Gastroesophageal sphincter (tissue), 4 donors: ENCODE results near the gene YIPF2. TPM values are rescaled to one million over a fixed set of nuclear protein-coding genes. Genes with fewer than 3 reads are reported as not detected.

Source experiments
- ATAC-seq: fragments of 150-250 bp; one replicate; pipeline ENCODE4 v1.9.1; 2016; ENCODE audit warnings: mild to moderate bottlenecking, moderate library complexity
- H3K27ac ChIP-seq, 4 donors: fragments of 200-600 bp; sonication (generic) in 3 of 4; 1 replicate in 3 of 4; 2 replicates in 1 of 4; pipeline ENCODE4 v1.5.1; 2016 to 2019
- H3K27me3 ChIP-seq: fragments of 200-600 bp; sonication (generic); one replicate; pipeline ENCODE4 v1.5.1; 2019
- H3K36me3 ChIP-seq, 2 donors: fragments of 200-600 bp; sonication (generic); one replicate each; pipeline ENCODE4 v1.5.1; 2019; ENCODE audit warnings: control low read depth in 1 of 2
- H3K4me1 ChIP-seq, 3 donors: fragments of 200-600 bp; sonication (generic); 1 replicate in 2 of 3; 2 replicates in 1 of 3; pipeline ENCODE4 v1.5.1; 2016 to 2019; ENCODE audit warnings: control low read depth in 2 of 3
- H3K4me3 ChIP-seq, 2 donors: fragments of 200-600 bp; sonication (generic); one replicate each; pipeline ENCODE4 v1.5.1; 2019; ENCODE audit warnings: mild to moderate bottlenecking in 1 of 2, moderate library complexity in 1 of 2
- H3K9me3 ChIP-seq, 3 donors: fragments of 200-600 bp; sonication (generic); one replicate each; pipeline ENCODE4 v1.5.1; 2017 to 2019; ENCODE audit warnings: control low read depth in 2 of 3
- EP300 ChIP-seq: sonication (generic); formaldehyde crosslinking; IDR thresholded peaks from one replicate; pipeline ENCODE4 v1.6.1; 2017; ENCODE audit warnings: antibody characterized with exemption, mild to moderate bottlenecking
- POLR2A ChIP-seq, 2 donors: fragments of 450-650 bp; IDR thresholded peaks; one replicate each; pipeline ENCODE4 v1.6.1; 2017; ENCODE audit warnings: antibody characterized with exemption in 2 of 2, mild to moderate bottlenecking in 2 of 2, moderate library complexity in 1 of 2
- POLR2AphosphoS5 ChIP-seq: sonication (generic); formaldehyde crosslinking; IDR thresholded peaks from one replicate; pipeline ENCODE4 v1.6.1; 2017; ENCODE audit warnings: antibody characterized with exemption
- WGBS, 2 donors: methylation state at CpG; one replicate each; pipeline ENCODE4 v1.1.5; 2018; ENCODE audit warnings: low coverage in 1 of 2; 5-methylcytosine and 5-hydroxymethylcytosine counted together
- total RNA-seq, 4 donors: library from RNA; depleted of rRNA; stranded (reverse); fragments of >200 nt; gene quantifications; one replicate each; pipeline ENCODE4 v1.1.0, GENCODE V29; 2016
- TF ChIP-seq, protein P1 (sequence below), 4 experiments: fragments of 200-600 bp in 2 of 4; fragments of 450-650 bp in 2 of 4; sonication (generic) in 1 of 4; IDR thresholded peaks; one replicate each; pipeline ENCODE4 v1.5.1; 2017 to 2019; ENCODE audit warnings: antibody characterized with exemption in 4 of 4, mild to moderate bottlenecking in 2 of 4, moderate library complexity in 2 of 4

YIPF2 gene
- total RNA-seq, result 10 to 100 TPM; 25.5 to 47.8 (median 28.1) TPM

- Histone ChIP-seq H3K4me1 (peaks cover 2 to 45% (median 16%) of the 10 kb centered on the region in 3 donors), H3K36me3 (peaks cover 0 to 53% of the 10 kb centered on the region in 2 donors), H3K27me3 (no peaks in the 10 kb centered on the region), H3K4me3 (peak within 1 kb of the TSS; percentile 69 to 99), H3K27ac (peak within 1 kb of the TSS; percentile 58 to 89 (median 88)), H3K9me3 (no peaks in the 10 kb centered on the region)
- WGBS, 2 donors, result 0% methylated on average over 2 to 15 of the region's 96 CpGs
- ATAC-seq, result peak; percentile 98
- peak in 1 of 2 donors; percentile 55 for TF ChIP-seq POLR2A (IDR thresholded peaks at IDR 0.05)
- TF ChIP-seq EP300, result no peak
- peak; percentile 63 for TF ChIP-seq POLR2AphosphoS5
- TF ChIP-seq, protein P1, sequence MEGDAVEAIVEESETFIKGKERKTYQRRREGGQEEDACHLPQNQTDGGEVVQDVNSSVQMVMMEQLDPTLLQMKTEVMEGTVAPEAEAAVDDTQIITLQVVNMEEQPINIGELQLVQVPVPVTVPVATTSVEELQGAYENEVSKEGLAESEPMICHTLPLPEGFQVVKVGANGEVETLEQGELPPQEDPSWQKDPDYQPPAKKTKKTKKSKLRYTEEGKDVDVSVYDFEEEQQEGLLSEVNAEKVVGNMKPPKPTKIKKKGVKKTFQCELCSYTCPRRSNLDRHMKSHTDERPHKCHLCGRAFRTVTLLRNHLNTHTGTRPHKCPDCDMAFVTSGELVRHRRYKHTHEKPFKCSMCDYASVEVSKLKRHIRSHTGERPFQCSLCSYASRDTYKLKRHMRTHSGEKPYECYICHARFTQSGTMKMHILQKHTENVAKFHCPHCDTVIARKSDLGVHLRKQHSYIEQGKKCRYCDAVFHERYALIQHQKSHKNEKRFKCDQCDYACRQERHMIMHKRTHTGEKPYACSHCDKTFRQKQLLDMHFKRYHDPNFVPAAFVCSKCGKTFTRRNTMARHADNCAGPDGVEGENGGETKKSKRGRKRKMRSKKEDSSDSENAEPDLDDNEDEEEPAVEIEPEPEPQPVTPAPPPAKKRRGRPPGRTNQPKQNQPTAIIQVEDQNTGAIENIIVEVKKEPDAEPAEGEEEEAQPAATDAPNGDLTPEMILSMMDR (IDR thresholded peaks at IDR 0.05), result peak in 2 of 4 experiments; percentile 7 to 27
Observed at GRCh38 chr19:10928563-10929401, at the start of gene YIPF2, which contains the start of gene TIMM29. Gene YIPF2, minus strand, starts transcription at chr19:10928639. Its CDS starts 229 bp downstream, at chr19:10928410. Gene TIMM29, plus strand, starts transcription at chr19:10928811. Its CDS starts 12 bp downstream, at chr19:10928823.

DNA sequence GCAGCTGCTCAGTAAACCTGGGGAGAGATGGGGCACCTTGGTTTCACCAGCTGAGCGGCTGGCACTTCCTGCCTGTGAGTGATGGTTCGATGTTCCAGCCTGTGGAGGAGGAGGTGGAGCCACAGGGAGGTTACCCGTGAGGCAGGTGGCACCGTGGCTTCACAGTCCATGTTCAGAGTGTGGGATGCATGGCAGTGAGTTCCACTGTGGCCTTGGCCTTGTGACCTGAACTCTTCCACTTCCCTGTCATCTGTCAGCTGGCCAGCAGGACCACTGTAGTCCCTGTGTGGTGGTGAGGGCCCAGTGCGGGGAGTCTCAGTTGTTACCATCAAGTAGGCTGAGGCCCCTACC, 49.3 kb upstream of the YIPF2 start:
- Histone ChIP-seq H3K4me3 (no peak overlapping the region), H3K36me3 (no peaks in the 10 kb centered on the region), H3K4me1 (peaks cover 0 to 66% (median 24%) of the 10 kb centered on the region in 3 donors), H3K27ac (peak overlapping the region in 2 of 4 donors; percentile 74 to 78), H3K27me3 (no peaks in the 10 kb centered on the region), H3K9me3 (no peaks in the 10 kb centered on the region)
- WGBS, 2 donors, result no CpG with 5 or more reads among the region's 5 CpGs
- no peak for ATAC-seq
- TF ChIP-seq EP300 (no peak), POLR2A (IDR thresholded peaks at IDR 0.05) (no peak), POLR2AphosphoS5 (no peak)
- TF ChIP-seq, protein P1 (IDR thresholded peaks at IDR 0.05), result no peak

DNA sequence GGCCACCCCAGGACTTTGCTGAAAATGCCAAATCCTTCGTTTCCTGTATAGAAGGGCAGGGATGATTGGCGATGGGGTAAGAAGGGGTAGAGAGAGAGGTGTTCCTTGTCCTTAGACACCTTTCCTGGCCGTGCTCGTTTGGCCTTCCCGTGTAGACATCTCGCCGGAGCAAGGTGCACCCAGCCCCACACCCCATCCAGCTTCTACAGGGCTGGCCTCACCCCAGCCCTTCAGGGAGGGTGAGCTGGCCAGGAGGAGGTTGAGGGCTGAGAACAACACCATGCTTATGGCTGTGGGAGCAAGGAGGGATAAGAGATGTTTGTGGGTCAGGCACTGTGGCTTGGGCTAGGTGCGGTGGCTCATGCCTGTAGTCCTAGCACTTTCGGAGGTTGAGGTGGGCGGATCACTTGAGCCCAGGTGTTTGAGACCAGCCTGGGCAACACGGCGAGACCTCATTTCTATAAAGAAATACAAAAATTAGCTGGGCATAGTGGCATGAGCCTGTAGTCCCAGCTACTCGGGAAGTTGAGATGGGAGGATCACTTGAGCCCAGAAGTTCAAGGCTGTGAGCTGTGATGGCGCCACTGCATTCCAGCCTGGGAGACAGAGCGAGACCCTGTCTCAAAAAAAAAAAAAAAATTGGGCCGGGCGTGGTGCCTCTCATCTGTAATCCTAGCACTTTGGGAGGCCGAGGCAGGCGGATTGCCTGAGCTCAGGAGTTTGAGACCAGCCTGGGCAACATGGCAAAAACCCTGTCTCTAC, 47.9 kb upstream of the YIPF2 start:
- peaks cover 0 to 60% (median 24%) of the 10 kb centered on the region in 3 donors for H3K4me1 ChIP-seq
- peak overlapping the region; percentile 12 to 82 (median 76) for H3K27ac ChIP-seq
- no peaks in the 10 kb centered on the region for H3K9me3 ChIP-seq
- ATAC-seq, result peak; percentile 42
- H3K27me3 ChIP-seq, result no peaks in the 10 kb centered on the region
- no peaks in the 10 kb centered on the region for H3K36me3 ChIP-seq
- 54 to 81% methylated on average over 7 to 12 of the region's 19 CpGs for WGBS, 2 donors
- TF ChIP-seq POLR2AphosphoS5 (no peak), EP300 (no peak), POLR2A (IDR thresholded peaks at IDR 0.05) (no peak)
- TF ChIP-seq, protein P1 (IDR thresholded peaks at IDR 0.05), result no peak
- peak overlapping the region in 1 of 2 donors; percentile 25 for H3K4me3 ChIP-seq

GRCh38 chr19:10975374-10976130, 47.1 kb upstream of the YIPF2 start:
- H3K9me3 ChIP-seq, result no peaks in the 10 kb centered on the region
- WGBS, 2 donors, result 0 to 28% methylated on average over 1 to 14 of the region's 19 CpGs
- no peaks in the 10 kb centered on the region for H3K27me3 ChIP-seq
- TF ChIP-seq POLR2AphosphoS5, result no peak
- no peak for TF ChIP-seq EP300
- TF ChIP-seq, protein P1 (IDR thresholded peaks at IDR 0.05), result no peak
- no peak for TF ChIP-seq POLR2A (IDR thresholded peaks at IDR 0.05)
- peak overlapping the region in 1 of 2 donors; percentile 25 for H3K4me3 ChIP-seq
- H3K4me1 ChIP-seq, result peaks cover 0 to 52% (median 24%) of the 10 kb centered on the region in 3 donors
- H3K36me3 ChIP-seq, result no peaks in the 10 kb centered on the region
- peak overlapping the region; percentile 12 to 82 (median 76) for H3K27ac ChIP-seq
- peak; percentile 73 for ATAC-seq
